UCSD-AML1 (cell line): ENCODE measurements around the gene PRKCZ.

ENCODE experiments used
- DNase-seq: peaks from one replicate; lab custom pipeline; 2025; ENCODE audit not compliant: unreplicated experiment; lab: John Stamatoyannopoulos, UW

The PRKCZ gene

GRCh38 chr1:2061065-2061778 lies 11.0 kb downstream of the PRKCZ start:
- no peak for DNase-seq

- no peak for DNase-seq
Measured at GRCh38 chr1:2065699-2066098, 15.5 kb downstream of the PRKCZ start.

GRCh38 chr1:2067393-2067792 lies 17.2 kb downstream of the PRKCZ start:
- no peak for DNase-seq

- DNase-seq = no peak
Measured at GRCh38 chr1:2067981-2068380, 17.8 kb downstream of the PRKCZ start.

GRCh38 chr1:2068951-2069350 lies 18.7 kb downstream of the PRKCZ start:
- DNase-seq = no peak

- no peak for DNase-seq
Measured at GRCh38 chr1:2070016-2070415, 19.8 kb downstream of the PRKCZ start.

GRCh38 chr1:2070800-2071530 lies 20.8 kb downstream of the PRKCZ start:
- DNase-seq = no peak

GRCh38 chr1:2072109-2072806 lies 22.0 kb downstream of the PRKCZ start:
- DNase-seq = no peak

- no peak for DNase-seq
Measured at GRCh38 chr1:2072891-2073290, 22.7 kb downstream of the PRKCZ start.

GRCh38 chr1:2073382-2074230 lies 23.4 kb downstream of the PRKCZ start:
- DNase-seq = no peak

- DNase-seq = no peak
Measured at GRCh38 chr1:2074396-2074795, 24.2 kb downstream of the PRKCZ start.

- DNase-seq = no peak
Measured at GRCh38 chr1:2074944-2075740, 24.9 kb downstream of the PRKCZ start.

GRCh38 chr1:2076826-2077225 lies 26.6 kb downstream of the PRKCZ start:
- DNase-seq = no peak

- no peak for DNase-seq
Measured at GRCh38 chr1:2078170-2078569, 28.0 kb downstream of the PRKCZ start.

- no peak for DNase-seq
Measured at GRCh38 chr1:2079396-2080085, 29.3 kb downstream of the PRKCZ start.

- no peak for DNase-seq
Measured at GRCh38 chr1:2080140-2080539, 29.9 kb downstream of the PRKCZ start.

GRCh38 chr1:2080884-2081283 lies 30.7 kb downstream of the PRKCZ start:
- no peak for DNase-seq

- DNase-seq = no peak
Measured at GRCh38 chr1:2081326-2081885, 31.2 kb downstream of the PRKCZ start.

- DNase-seq = no peak
Measured at GRCh38 chr1:2082064-2082463, 31.9 kb downstream of the PRKCZ start.
